ENCODE results near the gene GNAQ. TPM values are rescaled to one million over a fixed set of nuclear protein-coding genes. Genes with fewer than 3 reads are reported as not detected.

Gene GNAQ
- 10 to 100 TPM; 29.3 to 48.4 (median 38.3) TPM for total RNA-seq
- 23.5 TPM for total RNA-seq (2013)
- 34.0 to 93.9 (median 73.1) reads per million in 29 experiments for total RNA-seq

DNA sequence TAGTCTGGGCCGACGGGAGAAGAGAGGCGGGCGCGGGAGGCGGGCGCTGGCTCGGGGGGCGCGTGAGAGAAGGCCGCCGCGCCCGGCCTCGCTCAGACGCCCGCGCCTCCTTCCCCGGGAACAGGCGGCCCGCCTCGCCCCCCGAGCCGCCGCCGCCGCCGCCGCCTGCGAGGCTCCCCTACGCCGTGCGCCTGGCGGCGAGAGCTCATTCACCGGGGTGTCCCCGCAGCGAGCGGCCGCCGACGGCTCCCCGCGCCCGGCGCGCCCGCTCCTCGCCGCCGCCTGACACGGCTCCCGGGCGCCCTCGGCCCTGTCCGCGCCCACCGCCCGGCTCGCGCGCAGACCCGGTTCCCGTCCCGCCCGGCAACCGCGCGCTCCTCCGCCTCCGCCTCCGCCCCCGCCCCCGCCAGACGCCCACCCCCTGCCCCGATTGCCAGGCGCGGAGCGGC is at the start of gene GNAQ:
Gene GNAQ, minus strand, starts transcription at position 368 of the 449 bp plus-strand sequence. CDS start 576 bp downstream, outside the sequence.
- H3K4me3 Mint-ChIP-seq, result peak within 1 kb of the TSS; percentile 89 to 96 (median 90)
- ChIA-PET CTCF (interaction anchor here in 1 of 2 donors (0.5 to 1.1 kb wide), 3 partner anchors 55 to 134 kb away, joined by 3 to 4 read pairs (median 3); no protein-coding TSS in a partner anchor), POLR2A (no interaction called here)
- H3K9me3 Mint-ChIP-seq, result no peaks in the 10 kb centered on the region
- no peaks in the 10 kb centered on the region for H3K27me3 Mint-ChIP-seq
- peak within 1 kb of the TSS; percentile 92 to 94 for H3K27ac Mint-ChIP-seq
- Histone ChIP-seq H3K36me3 (ENCODE audit: control insufficient read depth in 2 of 2, extremely low read depth in 1 of 2, insufficient read depth in 1 of 2, low read length in 1 of 2) (no peaks in the 10 kb centered on the region), H3K9me3 (no peaks in the 10 kb centered on the region), H3K4me1 (ENCODE audit: control insufficient read depth in 1 of 2, extremely low read depth in 1 of 2, insufficient read depth in 2 of 2, low read length in 2 of 2) (peaks cover 21 to 34% of the 10 kb centered on the region in 2 experiments), H3K4me3 (ENCODE audit: control insufficient read depth in 1 of 2, extremely low read depth in 1 of 2, low read length in 1 of 2) (peak within 1 kb of the TSS; percentile 68 to 82), H3K27ac (ENCODE audit: low read length) (peak within 1 kb of the TSS; percentile 75), H3K27me3 (replicated peaks in 1 of 2; ENCODE audit: control insufficient read depth in 2 of 2, extremely low read depth in 1 of 2, insufficient read depth in 2 of 2, low read length in 1 of 2) (no peaks in the 10 kb centered on the region)
- DNase-seq (peak in 19 of 35 experiments; percentile 6 to 65 (median 34)), ATAC-seq (replicated peaks in 1 of 4) (peak; percentile 38 to 43 (median 40))
- H3K4me1 Mint-ChIP-seq, result peaks cover 60 to 69% (median 66%) of the 10 kb centered on the region in 3 donors
- H3K36me3 Mint-ChIP-seq, result no peaks in the 10 kb centered on the region
- WGBS (ENCODE audit: insufficient coverage), result under 1% methylated on average over 60 of the region's 79 CpGs

DNA sequence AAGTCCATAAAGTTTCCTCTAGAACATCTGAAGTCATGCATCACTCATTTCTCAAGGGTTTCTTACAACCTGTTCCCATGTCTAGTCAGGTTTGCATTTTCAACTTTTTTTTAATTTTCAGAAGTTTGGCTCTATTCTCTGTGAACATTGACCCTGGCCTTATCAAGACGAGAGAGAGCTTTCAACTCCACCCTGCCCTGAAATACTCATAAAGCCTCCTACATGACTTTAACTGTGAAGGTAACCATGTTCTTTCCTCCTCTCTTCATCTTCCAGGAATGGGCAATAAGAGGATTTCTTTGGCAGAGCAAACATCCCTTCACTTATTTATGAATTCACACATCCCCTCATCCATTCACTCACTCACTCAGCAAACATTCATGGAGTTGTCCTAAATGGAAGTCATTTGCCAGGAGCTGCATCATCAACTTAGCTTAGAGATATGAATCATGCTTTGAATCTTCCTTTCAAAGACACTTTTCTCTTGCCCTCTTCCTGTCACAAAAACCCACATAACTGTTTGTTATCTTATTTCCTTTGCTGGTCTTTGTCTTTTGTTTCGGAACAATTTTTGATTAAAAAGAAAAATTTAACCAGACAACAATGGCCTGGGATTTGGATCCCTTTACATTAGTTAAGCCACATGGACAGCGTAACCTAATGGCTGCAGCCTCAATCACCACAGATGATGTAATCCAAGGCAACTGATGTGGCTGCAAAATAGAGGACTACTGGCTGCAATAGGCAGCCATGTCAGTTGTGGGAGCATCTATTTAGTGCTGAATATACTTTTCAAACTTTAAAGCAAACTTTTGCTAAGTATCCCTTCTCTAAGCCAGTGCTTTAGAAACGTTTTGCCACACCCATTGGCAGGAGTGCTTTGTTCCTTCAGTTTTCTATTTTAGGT is 43.0 kb upstream of the GNAQ start:
- no CpG with 5 or more reads among the region's 4 CpGs for WGBS (ENCODE audit: insufficient coverage)
- Histone ChIP-seq H3K27me3 (replicated peaks in 1 of 2; ENCODE audit: control insufficient read depth in 2 of 2, extremely low read depth in 1 of 2, insufficient read depth in 2 of 2, low read length in 1 of 2) (no peaks in the 10 kb centered on the region), H3K9me3 (no peaks in the 10 kb centered on the region), H3K4me3 (ENCODE audit: control insufficient read depth in 1 of 2, extremely low read depth in 1 of 2, low read length in 1 of 2) (peak overlapping the region in 1 of 2 donors; percentile 17), H3K36me3 (ENCODE audit: control insufficient read depth in 2 of 2, extremely low read depth in 1 of 2, insufficient read depth in 1 of 2, low read length in 1 of 2) (no peaks in the 10 kb centered on the region), H3K4me1 (ENCODE audit: control insufficient read depth in 1 of 2, extremely low read depth in 1 of 2, insufficient read depth in 2 of 2, low read length in 2 of 2) (peaks cover 22 to 29% of the 10 kb centered on the region in 2 experiments), H3K27ac (ENCODE audit: low read length) (peak overlapping the region; percentile 54)
- peak overlapping the region; percentile 28 to 63 (median 51) for H3K4me3 Mint-ChIP-seq
- H3K9me3 Mint-ChIP-seq, result peaks cover 0 to 15% (median 13%) of the 10 kb centered on the region in 3 donors
- peaks cover 6% of the 10 kb centered on the region for H3K36me3 Mint-ChIP-seq
- CTCF ChIA-PET, result interaction anchor here (0.9 to 1.8 kb wide), 2 partner anchors 40 to 130 kb away, joined by 3 to 5 read pairs; no protein-coding TSS in a partner anchor
- peaks cover 51 to 60% (median 55%) of the 10 kb centered on the region in 3 donors for H3K4me1 Mint-ChIP-seq
- ATAC-seq (replicated peaks in 1 of 4), result peak; percentile 77 to 92 (median 84)
- H3K27me3 Mint-ChIP-seq, result no peaks in the 10 kb centered on the region
- peak overlapping the region; percentile 91 to 94 for H3K27ac Mint-ChIP-seq
- DNase-seq, result peak in 4 of 35 experiments; percentile 7 to 44 (median 10)
- POLR2A ChIA-PET, result no interaction called here

DNA sequence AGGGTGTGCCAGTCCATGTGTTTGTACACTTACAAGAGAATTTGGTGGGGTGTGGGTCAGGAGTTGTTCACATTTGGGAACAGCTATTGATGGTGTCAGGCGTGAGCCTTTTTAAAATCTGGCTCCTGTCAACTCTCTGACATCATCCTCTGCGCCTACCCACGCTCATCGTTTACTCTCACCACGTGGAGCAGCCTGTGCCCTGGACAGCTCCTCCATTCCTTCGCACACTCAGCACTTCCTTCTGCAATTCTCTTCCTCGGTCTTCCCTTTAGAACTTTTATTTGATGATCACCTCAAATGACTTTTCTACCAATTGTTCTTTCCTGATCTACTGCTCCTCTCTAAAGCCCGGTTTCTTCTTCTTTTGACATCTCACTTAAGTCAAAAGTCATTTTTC is 42.1 kb upstream of the GNAQ start:
- CTCF ChIA-PET, result interaction anchor here (0.6 to 1.8 kb wide), 2 partner anchors 39 to 58 kb away, joined by 3 to 5 read pairs; no protein-coding TSS in a partner anchor
- Histone ChIP-seq H3K27me3 (replicated peaks in 1 of 2; ENCODE audit: control insufficient read depth in 2 of 2, extremely low read depth in 1 of 2, insufficient read depth in 2 of 2, low read length in 1 of 2) (no peaks in the 10 kb centered on the region), H3K36me3 (ENCODE audit: control insufficient read depth in 2 of 2, extremely low read depth in 1 of 2, insufficient read depth in 1 of 2, low read length in 1 of 2) (no peaks in the 10 kb centered on the region), H3K27ac (ENCODE audit: low read length) (peak overlapping the region; percentile 54), H3K4me1 (ENCODE audit: control insufficient read depth in 1 of 2, extremely low read depth in 1 of 2, insufficient read depth in 2 of 2, low read length in 2 of 2) (peaks cover 22 to 29% of the 10 kb centered on the region in 2 experiments), H3K9me3 (no peaks in the 10 kb centered on the region), H3K4me3 (ENCODE audit: control insufficient read depth in 1 of 2, extremely low read depth in 1 of 2, low read length in 1 of 2) (no peak overlapping the region)
- Mint-ChIP-seq H3K27me3 (no peaks in the 10 kb centered on the region), H3K4me1 (peaks cover 51 to 60% (median 55%) of the 10 kb centered on the region in 3 donors), H3K4me3 (peak overlapping the region in 1 of 3 donors; percentile 51), H3K27ac (peak overlapping the region; percentile 91 to 94), H3K36me3 (peaks cover 6% of the 10 kb centered on the region), H3K9me3 (peaks cover 0 to 13% (median 12%) of the 10 kb centered on the region in 3 donors)
- ATAC-seq (replicated peaks in 1 of 4) (peak in 1 of 4 experiments; percentile 36), DNase-seq (peak in 1 of 35 experiments; percentile 9)
- POLR2A ChIA-PET, result no interaction called here
- WGBS (ENCODE audit: insufficient coverage), result 64% methylated on average over 7 of the region's 8 CpGs

DNA sequence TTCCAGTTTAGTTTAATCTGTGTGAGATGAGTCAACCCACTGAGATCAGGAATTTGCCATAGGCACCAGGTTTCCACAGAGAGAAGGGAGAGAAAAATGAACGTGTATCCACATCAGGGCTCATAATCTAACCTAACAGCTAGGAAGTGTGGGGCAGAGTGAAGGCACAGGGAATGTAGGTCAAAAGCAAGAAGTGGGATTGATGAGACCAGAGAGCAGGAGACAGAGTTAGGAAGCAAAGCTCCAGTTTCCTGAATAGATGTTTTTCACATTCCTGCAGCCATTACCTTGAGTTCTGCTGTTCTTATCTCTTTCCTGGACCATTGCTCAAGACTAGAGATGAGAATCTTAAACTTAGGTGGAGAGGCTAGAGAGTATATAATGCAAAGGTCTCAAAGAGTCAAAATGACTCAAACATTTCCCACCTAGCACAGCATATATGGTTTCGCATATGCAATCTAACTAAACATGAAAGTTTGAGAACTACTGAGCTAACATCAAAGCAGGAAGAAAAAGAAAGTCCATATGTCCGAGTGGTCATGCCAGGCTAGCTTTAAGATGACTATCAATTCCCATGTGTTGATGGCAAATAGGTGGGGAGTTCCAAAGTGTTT is 41.1 kb upstream of the GNAQ start:
- ChIA-PET POLR2A (interaction anchor here in 1 of 2 donors (0.6 kb wide), 1 partner anchor 19 kb away, joined by 3 read pairs; no protein-coding TSS in a partner anchor), CTCF (interaction anchor here in 1 of 2 donors (0.6 kb wide), 2 partner anchors 89 to 206 kb away, joined by 3 to 4 read pairs; no protein-coding TSS in a partner anchor)
- Mint-ChIP-seq H3K4me1 (peaks cover 51 to 59% (median 52%) of the 10 kb centered on the region in 3 donors), H3K36me3 (peaks cover 6% of the 10 kb centered on the region), H3K27me3 (no peaks in the 10 kb centered on the region), H3K4me3 (no peak overlapping the region), H3K27ac (peak overlapping the region; percentile 49 to 91), H3K9me3 (peaks cover 0 to 8% (median 6%) of the 10 kb centered on the region in 3 donors)
- no peak for ATAC-seq (replicated peaks in 1 of 4)
- Histone ChIP-seq H3K27me3 (replicated peaks in 1 of 2; ENCODE audit: control insufficient read depth in 2 of 2, extremely low read depth in 1 of 2, insufficient read depth in 2 of 2, low read length in 1 of 2) (no peaks in the 10 kb centered on the region), H3K27ac (ENCODE audit: low read length) (no peak overlapping the region), H3K36me3 (ENCODE audit: control insufficient read depth in 2 of 2, extremely low read depth in 1 of 2, insufficient read depth in 1 of 2, low read length in 1 of 2) (no peaks in the 10 kb centered on the region), H3K9me3 (no peaks in the 10 kb centered on the region), H3K4me1 (ENCODE audit: control insufficient read depth in 1 of 2, extremely low read depth in 1 of 2, insufficient read depth in 2 of 2, low read length in 2 of 2) (peaks cover 22 to 29% of the 10 kb centered on the region in 2 experiments), H3K4me3 (ENCODE audit: control insufficient read depth in 1 of 2, extremely low read depth in 1 of 2, low read length in 1 of 2) (no peak overlapping the region)
- no CpG with 5 or more reads among the region's 3 CpGs for WGBS (ENCODE audit: insufficient coverage)
- no peak for DNase-seq

- ATAC-seq (replicated peaks in 1 of 4) (no peak), DNase-seq (no peak)
- Mint-ChIP-seq H3K4me1 (peaks cover 37% of the 10 kb centered on the region in 3 donors), H3K27me3 (no peaks in the 10 kb centered on the region), H3K4me3 (no peak overlapping the region), H3K27ac (no peak overlapping the region), H3K36me3 (no peaks in the 10 kb centered on the region), H3K9me3 (peaks cover 7 to 8% (median 7%) of the 10 kb centered on the region in 3 donors)
- H3K27ac ChIP-seq (ENCODE audit: low read length), result no peak overlapping the region
- no peaks in the 10 kb centered on the region for H3K36me3 ChIP-seq (ENCODE audit: control insufficient read depth in 2 of 2, extremely low read depth in 1 of 2, insufficient read depth in 1 of 2, low read length in 1 of 2)
- H3K4me1 ChIP-seq (ENCODE audit: control insufficient read depth in 1 of 2, extremely low read depth in 1 of 2, insufficient read depth in 2 of 2, low read length in 2 of 2), result peaks cover 21 to 28% of the 10 kb centered on the region in 2 experiments
- no peaks in the 10 kb centered on the region for H3K9me3 ChIP-seq
- no peak overlapping the region for H3K4me3 ChIP-seq (ENCODE audit: control insufficient read depth in 1 of 2, extremely low read depth in 1 of 2, low read length in 1 of 2)
- ChIA-PET CTCF (no interaction called here), POLR2A (no interaction called here)
- H3K27me3 ChIP-seq (replicated peaks in 1 of 2; ENCODE audit: control insufficient read depth in 2 of 2, extremely low read depth in 1 of 2, insufficient read depth in 2 of 2, low read length in 1 of 2), result no peaks in the 10 kb centered on the region
- 83% methylated on average over 1 of the region's 2 CpGs for WGBS (ENCODE audit: insufficient coverage)
Measured at GRCh38 chr9:78070521-78070920, 38.9 kb upstream of the GNAQ start.

- ChIA-PET POLR2A (interaction anchor here in 1 of 2 donors (0.6 kb wide), 1 partner anchor 74 kb away, joined by 3 read pairs; no protein-coding TSS in a partner anchor), CTCF (no interaction called here)
- Mint-ChIP-seq H3K9me3 (peaks cover 7 to 11% (median 8%) of the 10 kb centered on the region in 3 donors), H3K4me1 (peaks cover 11 to 17% (median 11%) of the 10 kb centered on the region in 3 donors), H3K27ac (no peak overlapping the region), H3K4me3 (no peak overlapping the region), H3K27me3 (no peaks in the 10 kb centered on the region), H3K36me3 (no peaks in the 10 kb centered on the region)
- ATAC-seq (replicated peaks in 1 of 4) (no peak), DNase-seq (no peak)
- H3K27ac ChIP-seq (ENCODE audit: low read length), result no peak overlapping the region
- no peaks in the 10 kb centered on the region for H3K27me3 ChIP-seq (replicated peaks in 1 of 2; ENCODE audit: control insufficient read depth in 2 of 2, extremely low read depth in 1 of 2, insufficient read depth in 2 of 2, low read length in 1 of 2)
- WGBS (ENCODE audit: insufficient coverage), result 76% methylated on average over 2 of the region's 3 CpGs
- H3K36me3 ChIP-seq (ENCODE audit: control insufficient read depth in 2 of 2, extremely low read depth in 1 of 2, insufficient read depth in 1 of 2, low read length in 1 of 2), result no peaks in the 10 kb centered on the region
- no peak overlapping the region for H3K4me3 ChIP-seq (ENCODE audit: control insufficient read depth in 1 of 2, extremely low read depth in 1 of 2, low read length in 1 of 2)
- H3K4me1 ChIP-seq (ENCODE audit: control insufficient read depth in 1 of 2, extremely low read depth in 1 of 2, insufficient read depth in 2 of 2, low read length in 2 of 2), result no peaks in the 10 kb centered on the region
- no peaks in the 10 kb centered on the region for H3K9me3 ChIP-seq
Measured at GRCh38 chr9:78064075-78064474, 32.5 kb upstream of the GNAQ start.
